ENCODE data around the gene GXYLT2.

GRCh38 chr3:72930754-72931153 lies 42.9 kb downstream of the GXYLT2 start:
- TF ChIP-seq CTCF (IDR thresholded peaks at IDR 0.05; ENCODE audit: borderline replicate concordance, extremely low read depth, low read length, poor library complexity, severe bottlenecking) = no peak
- TF ChIP-seq EZH2 (IDR thresholded peaks at IDR 0.05; ENCODE audit: borderline replicate concordance, low read depth, low read length, severe bottlenecking) = no peak

Measured in DND-41 (cell line).